DMS79 (cell line): ENCODE measurements around the gene WDR18.

Experiments
- DNase-seq: peaks from one replicate; lab custom pipeline; 2025; lab: John Stamatoyannopoulos, UW

The WDR18 gene

DNA sequence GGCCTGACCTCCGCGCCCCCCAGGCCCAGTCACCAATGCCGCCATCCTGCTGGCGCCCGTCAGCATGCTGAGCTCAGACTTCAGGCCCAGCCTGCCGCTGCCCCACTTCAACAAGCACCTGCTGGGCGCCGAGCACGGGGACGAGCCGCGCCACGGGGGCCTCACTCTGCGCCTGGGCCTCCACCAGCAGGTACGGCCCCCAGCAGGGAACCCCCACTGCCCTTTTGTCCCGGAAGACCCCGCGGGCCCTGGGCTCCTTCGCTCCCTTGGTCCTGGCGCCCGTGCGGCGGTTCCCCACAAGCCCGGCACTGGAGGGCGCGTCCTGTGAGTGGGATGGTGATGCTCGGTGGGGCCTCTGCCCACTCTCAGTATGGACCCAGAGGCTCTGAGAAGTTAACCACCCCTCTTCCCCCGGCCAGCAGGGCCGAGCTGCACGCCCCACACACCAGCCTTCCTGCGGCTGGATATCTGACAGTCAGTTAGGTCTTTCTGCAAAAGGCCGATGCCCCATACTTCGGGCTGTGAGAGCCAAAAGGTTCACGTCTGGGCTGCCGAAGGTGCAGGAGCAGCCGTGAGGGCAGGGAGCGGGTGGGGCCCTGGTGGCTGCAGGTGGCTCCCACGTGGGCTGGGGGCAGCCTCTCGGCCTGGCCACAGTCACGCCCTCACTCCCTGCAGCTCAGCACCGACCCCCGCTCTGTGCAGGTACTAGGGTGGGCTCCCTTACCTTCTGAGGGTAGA lies 8.0 kb downstream of the WDR18 start:
- DNase-seq, result no peak

DNA sequence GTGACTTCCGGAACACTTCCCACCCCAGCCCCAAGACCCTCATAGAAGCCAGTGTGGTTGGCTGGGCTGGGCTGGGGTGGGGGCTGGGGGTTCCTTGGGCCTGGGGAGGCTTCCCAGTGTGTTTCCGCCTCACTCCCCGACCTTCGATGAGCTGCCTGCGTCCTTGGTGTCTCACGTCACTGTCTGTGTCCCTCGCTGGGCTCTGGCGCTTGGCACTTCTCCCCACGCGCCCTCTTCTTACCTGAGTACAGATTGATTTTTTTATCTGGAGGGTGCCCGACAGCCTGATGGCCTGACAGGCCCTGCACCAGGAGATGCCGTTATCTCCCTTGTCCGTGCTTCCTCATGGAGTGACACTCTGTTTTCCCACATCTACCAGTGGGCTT lies 8.5 kb downstream of the WDR18 start:
- no peak for DNase-seq

DNA sequence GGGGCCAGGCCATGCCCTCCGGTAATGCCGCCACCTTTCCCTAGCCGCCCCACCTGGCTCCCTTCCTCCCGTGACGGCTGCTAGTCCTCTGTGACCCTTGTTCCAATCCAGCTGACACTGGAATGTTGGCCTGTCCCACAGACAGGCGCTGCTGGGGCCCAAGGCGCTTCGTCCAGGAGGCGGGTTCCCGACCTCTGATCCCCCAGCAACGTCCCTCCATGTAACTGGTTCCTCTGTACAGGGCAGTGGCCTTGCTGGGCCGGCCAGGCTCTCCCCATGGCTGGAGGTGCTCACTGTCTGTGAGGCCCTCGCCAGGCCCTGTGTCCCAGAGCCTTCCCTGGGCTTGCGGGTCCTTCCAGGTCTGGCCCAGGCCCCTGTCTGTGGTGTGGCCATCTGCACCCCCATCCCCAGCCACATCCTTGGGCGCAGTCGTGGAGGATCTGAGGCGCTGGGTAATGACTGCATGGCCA lies 9.3 kb downstream of the WDR18 start:
- DNase-seq, result no peak

DNA sequence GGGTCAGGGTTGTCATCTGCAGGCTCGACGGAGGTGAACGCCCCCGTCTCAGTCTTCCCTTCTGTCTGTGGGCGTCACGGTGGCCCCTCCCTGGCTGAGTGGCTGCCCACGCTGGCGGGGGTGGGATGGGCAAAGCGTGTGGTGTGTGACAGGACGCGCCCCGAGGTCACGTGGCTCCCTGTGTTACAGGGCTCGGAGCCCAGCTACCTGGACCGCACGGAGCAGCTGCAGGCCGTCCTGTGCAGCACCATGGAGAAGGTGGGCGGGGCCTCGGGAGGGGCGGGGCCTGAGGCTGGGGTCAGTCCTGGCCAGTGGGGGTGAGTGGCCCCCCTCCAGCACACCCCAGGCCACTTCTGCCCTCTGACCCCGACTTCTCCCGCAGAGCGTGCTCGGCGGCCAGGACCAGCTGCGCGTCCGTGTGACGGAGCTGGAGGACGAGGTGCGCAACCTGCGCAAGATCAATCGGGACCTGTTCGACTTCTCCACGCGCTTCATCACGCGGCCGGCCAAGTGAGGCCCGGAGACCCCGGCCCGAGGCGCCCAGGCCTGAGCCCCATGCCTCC lies 9.8 kb downstream of the WDR18 start:
- no peak for DNase-seq

DNA sequence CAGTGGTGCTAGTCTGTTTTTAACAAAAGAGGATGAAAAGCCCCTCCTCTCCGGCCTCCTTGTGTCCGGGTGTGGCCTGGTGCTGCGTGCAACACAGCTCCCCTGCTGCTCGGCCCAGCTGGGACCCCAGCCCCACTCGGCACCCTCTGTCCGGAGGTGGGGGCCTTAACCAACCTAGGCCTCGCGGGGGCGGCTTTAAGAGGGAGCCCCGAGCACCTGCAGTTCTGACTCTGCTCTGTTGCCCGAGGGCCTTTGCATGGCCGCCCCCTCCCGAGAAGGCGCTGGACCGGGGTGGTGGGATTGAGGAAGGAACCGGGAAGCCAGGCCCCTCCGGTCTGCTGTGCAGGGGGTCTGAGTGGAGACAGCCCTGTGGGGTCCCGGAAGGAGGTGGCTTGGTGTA lies 10.4 kb downstream of the WDR18 start:
- DNase-seq, result no peak

DNA sequence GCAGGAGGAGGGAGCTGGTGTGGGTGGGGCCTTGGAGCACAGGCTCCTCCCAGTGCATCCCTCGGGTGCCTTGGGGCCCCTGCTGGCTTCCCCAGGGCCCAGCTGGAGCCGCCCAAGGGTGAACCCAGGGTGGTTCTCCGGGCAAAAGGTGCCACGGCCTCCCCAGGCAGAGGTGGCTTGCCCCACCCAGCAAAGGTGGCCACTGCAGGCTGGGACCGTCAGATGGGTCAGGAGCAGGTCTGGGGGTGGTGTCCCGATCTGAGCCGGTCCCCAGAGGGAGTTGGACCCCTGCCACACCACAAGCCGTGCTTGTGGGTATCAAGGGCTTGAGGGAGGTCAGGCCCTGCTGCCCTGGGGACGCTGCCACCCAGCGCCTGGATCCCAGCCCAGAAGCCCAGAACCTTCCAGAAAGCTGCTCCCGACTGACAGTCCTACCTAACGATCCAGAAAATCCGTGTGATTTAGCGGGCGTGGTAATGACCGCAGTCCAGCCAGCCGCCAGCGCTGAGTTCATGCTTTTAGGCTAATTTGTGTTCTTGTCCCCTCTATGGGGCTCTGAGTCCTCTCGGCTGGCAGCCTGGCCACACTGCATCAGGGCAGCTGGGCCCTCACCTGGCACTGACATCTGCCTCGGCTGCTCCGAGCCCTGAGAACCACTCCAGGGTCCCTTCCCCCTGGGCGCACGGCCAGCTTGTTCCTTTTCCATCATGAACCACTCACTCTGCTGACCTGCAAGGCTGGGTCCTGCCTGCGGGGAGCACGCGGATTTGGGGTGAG lies 11.1 kb downstream of the WDR18 start:
- peak; percentile 79 for DNase-seq

DNA sequence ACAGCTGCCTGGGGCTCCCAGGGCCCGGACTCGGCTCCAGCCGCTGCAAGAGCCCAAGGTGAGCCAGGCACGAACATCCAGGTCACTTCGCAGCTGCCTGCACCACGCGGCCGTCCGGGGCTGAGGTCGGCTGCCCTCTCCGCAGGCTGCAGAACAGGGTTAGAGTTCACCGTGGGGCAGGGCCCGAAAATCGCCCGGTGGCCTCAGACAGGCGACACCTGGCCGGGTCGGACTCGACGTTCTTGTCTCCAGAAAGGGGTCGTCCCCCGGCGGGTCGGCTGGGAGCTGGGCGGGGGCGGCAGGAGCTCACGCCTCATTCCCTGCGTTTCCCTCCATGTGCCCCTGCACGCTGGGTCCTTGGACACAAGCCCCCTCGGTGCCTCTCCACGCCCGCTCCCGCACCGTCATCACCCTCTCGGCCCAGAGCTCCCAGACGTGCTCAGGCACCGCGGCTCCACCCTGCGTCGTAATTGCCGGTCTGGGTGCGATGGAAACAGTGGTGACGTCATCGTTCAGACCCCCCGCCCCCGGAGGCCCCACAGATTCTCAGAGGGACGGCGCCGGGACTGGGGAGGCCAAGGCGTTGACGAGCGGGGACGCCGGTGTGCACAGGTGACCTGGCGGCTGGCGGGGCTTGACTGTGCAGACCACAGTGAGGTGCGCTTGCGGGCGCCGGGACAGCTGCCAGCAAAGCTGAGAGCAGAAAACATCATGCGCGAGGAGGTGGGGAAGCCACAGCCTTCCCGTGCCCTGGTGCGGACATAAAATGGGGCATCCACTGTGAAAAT lies 12.1 kb downstream of the WDR18 start:
- DNase-seq, result peak; percentile 31

DNA sequence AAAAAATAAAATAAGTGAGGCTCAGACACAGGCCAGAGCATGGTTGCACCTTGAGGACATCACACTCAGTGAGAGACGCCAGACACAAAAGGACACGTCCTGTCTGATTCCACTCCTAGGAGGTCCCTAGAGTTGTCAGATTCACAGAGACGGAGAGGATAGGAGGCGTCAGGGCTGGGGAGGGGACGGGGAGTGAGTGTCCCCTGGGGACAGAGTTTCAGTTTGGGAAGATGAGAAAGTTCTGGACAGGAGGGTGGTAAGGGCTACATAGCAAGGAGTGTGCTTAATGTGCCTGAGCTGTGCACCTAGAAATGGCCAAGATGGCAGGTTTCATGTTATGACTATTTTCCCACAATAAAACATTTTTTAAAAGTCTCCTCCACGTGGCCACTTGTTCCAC lies 13.9 kb downstream of the WDR18 start:
- DNase-seq, result no peak

DNA sequence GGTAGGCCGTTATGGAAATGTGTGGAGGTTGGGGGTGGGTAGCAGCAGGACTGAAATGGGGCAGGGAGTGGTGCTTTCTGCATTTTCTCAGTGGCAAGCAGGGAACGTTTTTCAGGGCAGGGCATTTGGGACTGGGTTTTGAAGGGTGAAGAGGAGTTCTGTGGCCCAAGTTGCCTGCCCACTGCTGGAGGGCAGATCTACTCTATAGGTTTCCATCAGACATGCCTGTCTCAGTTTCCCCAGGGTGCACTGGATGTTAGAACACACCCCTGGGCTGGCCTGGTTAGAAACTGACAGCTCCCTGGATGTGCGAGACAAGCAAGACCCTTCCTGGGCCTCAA lies 15.2 kb downstream of the WDR18 start:
- no peak for DNase-seq

DNA sequence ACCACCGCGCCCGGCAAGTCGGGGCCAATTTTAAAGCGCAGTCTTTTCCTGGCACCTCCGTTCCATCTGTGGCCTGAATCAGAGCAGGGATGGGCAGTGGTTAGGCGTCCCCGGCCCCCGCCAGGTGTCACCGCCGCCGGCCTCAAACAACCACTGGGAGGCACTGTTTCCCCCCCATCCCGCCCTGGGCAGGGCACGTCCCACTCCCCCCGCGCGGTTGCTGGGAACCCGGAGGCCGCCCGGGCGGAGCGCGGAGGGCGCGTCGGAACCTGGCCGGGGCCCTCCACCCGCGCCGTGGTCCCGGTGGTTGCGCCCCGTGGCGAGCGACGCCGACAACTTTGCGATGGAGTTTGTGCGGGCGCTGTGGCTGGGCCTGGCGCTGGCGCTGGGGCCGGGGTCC lies 15.9 kb downstream of the WDR18 start, which contains the start of gene GRIN3B:
TSS of gene GRIN3B (plus strand) at position 325 of the 400 bp plus-strand sequence. CDS start at position 344, 19 bp downstream.
- DNase-seq, result no peak

DNA sequence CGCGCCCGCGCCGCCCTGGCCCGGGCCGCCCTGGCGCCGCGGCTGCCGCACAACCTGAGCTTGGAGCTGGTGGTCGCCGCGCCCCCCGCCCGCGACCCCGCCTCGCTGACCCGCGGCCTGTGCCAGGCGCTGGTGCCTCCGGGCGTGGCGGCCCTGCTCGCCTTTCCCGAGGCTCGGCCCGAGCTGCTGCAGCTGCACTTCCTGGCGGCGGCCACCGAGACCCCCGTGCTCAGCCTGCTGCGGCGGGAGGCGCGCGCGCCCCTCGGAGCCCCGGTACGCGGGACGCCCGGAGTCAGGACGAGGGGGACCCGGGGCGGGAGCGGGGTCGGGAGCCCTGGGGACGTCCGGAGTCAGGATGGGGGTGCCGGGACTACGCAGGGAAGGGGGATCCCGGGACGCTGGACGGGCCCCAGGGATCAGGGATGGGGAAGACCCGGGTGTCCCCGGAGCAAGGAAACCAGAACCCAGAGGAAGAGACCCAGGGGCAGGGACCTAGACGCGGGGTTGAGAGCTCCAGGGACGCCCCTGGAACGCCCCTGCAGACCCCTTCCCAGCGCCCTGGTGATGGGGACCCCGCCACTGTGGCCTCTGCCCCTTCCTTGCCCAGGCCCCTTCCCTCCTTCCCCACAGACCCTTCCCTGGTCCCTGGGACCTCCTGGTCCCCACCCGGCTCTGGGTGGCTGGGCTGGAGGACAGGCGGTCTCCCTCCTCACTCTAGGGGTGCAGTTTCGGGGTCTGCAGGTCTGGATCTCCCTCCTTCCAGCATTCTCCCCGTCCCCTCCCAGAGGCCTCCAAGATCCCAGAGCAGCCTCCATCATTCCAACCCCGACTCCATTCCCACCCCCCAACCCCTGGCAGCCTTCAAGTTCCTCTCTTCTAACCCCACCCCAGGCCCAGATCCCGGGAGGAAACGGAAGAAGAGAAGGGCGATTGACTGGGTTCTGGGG lies 16.7 kb downstream of the WDR18 start:
- DNase-seq, result no peak

DNA sequence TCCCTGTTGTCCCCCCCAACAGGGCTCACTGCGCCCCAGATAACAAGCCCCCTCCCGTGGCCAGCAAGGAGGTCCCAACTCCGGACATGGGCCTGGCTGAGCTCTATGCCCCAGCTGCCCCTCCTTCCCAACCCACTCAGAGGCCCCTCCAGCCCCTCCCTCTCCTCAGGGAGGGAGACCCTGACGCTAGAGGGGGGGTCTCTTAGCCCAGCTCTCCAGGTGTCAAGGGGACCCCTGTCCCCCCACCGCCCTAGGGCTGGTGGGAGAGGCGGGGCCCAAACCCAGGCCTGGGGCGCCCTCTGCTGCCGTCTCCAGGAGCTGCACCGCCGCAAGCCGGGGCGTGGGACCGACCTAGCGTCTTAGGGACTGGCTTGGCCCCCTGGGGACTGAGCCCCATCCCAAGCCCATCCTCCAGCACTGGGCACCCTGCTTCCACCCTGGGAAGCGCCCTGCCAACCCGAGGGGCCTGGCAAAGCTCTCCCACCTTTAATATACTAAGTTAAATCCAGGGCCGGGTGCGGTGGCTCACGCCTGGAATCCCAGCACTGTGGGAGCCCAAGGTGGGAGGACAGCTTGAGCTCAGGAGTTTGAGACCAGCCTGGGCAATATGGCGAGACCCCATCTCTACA lies 17.5 kb downstream of the WDR18 start:
- DNase-seq, result no peak

DNA sequence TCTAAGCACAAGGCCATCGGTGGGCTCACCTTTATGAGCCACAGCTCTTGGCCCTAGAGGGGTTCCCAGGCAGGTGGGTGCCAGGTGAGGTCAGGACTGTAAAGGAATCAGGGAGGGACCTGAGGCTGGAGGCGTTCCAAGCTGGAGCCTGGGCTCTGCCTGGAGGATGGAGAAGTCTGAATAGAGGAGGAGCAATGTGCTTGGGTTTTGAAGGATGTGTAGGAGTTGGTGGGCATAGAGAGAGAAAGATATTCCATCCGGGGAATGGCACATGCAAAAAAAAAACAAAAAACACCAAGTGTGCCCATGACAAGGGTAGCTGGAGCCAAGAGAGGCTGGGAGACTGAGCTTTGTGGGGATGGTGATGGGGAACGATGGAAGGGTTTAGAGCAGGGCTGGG lies 18.5 kb downstream of the WDR18 start:
- DNase-seq, result no peak

DNA sequence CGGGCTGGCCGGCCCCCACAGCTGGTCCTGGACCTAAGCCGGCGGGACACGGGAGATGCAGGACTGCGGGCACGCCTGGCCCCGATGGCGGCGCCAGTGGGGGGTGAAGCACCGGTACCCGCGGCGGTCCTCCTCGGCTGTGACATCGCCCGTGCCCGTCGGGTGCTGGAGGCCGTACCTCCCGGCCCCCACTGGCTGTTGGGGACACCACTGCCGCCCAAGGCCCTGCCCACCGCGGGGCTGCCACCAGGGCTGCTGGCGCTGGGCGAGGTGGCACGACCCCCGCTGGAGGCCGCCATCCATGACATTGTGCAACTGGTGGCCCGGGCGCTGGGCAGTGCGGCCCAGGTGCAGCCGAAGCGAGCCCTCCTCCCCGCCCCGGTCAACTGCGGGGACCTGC lies 19.1 kb downstream of the WDR18 start:
- DNase-seq, result no peak

DNA sequence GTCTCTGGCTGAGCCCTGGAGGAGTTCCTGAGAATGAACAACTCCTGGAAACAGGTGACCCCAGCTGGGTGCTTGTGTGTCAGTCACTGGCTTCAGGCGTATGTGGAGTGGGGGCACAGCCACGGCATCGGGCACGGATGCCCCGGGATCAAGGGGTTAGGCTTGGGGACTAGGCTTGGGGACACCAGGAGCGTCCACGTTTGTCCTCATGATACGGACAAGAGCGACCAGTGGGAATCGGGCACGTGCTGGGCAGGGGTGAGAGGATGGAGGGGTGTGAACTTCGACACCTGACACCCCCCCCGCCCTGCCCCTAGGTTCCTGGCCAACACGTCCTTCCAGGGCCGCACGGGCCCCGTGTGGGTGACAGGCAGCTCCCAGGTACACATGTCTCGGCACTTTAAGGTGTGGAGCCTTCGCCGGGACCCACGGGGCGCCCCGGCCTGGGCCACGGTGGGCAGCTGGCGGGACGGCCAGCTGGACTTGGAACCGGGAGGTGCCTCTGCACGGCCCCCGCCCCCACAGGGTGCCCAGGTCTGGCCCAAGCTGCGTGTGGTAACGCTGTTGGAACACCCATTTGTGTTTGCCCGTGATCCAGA lies 20.2 kb downstream of the WDR18 start:
- DNase-seq, result no peak

DNA sequence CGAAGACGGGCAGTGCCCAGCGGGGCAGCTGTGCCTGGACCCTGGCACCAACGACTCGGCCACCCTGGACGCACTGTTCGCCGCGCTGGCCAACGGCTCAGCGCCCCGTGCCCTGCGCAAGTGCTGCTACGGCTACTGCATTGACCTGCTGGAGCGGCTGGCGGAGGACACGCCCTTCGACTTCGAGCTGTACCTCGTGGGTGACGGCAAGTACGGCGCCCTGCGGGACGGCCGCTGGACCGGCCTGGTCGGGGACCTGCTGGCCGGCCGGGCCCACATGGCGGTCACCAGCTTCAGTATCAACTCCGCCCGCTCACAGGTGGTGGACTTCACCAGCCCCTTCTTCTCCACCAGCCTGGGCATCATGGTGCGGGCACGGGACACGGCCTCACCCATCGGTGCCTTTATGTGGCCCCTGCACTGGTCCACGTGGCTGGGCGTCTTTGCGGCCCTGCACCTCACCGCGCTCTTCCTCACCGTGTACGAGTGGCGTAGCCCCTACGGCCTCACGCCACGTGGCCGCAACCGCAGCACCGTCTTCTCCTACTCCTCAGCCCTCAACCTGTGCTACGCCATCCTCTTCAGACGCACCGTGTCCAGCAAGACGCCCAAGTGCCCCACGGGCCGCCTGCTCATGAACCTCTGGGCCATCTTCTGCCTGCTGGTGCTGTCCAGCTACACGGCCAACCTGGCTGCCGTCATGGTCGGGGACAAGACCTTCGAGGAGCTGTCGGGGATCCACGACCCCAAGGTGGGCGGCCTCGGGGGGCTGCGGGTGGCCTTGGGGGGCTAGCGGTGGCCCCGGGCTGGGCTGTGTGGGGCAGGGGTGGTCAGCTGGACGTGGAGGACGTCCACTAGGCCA lies 20.9 kb downstream of the WDR18 start:
- DNase-seq, result no peak

DNA sequence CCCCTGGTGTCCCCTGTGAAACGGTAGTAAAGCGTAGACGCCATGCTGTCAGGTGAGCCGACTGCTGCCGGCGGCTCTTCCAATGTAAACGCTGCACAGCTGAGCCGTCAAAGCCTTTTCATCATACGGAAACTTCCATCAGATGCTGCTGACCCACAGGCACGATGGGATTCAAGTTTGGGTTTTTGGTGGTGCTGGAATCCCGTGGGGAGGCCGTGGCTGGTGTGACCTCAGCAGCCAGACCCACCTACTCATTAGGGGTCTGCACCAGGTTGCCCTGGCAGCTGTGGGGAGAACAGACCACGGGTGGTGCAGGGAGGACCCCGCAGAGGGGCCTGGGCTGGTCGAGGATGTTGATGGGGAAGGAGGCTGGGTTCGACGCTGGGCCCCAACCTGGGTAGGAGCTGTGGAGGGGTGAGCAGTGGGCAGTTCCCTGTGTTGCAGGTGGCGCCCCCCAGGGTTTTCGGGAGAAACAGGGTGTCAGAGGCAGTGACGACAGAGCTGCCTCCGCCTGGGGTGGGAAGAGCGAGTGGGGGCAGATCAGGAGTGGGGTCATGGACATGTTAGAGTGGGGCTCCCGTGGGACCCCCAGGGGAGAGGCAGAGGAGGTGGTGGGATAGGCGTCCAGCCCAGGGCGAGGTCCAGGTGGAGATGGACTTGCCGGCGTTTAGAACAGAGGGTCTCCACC lies 22.7 kb downstream of the WDR18 start:
- no peak for DNase-seq

DNA sequence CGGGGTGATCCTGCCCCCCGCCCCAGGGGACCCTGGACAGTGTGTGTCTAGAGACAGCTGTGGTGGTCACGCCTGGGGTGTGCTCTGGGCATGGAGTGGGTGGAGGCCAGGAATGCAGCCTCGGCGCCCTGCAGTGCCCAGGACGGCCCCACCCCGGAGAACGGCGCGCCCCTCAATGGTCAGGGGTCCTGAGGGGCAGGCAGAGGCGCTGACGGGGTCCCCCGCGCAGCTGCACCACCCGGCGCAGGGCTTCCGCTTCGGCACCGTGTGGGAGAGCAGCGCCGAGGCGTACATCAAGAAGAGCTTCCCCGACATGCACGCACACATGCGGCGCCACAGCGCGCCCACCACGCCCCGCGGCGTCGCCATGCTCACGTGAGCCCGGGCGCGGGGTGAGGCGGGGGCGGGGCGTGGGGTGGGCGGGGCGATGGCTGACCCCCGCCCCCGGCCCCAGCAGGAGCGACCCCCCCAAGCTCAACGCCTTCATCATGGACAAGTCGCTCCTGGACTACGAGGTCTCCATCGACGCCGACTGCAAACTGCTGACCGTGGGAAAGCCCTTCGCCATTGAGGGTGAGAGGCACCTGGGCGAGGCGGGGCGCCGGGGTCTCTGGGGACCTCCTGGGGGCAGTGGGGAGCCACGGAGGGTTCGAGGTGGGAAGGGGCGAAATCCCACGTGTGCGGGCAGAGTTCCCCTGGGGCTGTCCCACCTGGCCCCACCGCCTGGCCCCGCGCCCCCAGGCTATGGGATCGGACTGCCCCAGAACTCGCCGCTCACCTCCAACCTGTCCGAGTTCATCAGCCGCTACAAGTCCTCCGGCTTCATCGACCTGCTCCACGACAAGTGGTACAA lies 23.5 kb downstream of the WDR18 start:
- no peak for DNase-seq
